Esophagus muscularis mucosa (tissue), 3 donors: ENCODE results near the gene PLEKHM2.

Experiments
- CTCF ChIP-seq, 3 experiments: fragments of 200-600 bp in 2 of 3; fragments of 450-650 bp in 1 of 3; sonication (generic) in 2 of 3; IDR thresholded peaks; one replicate each; pipeline ENCODE4 v1.5.1; 2017 to 2019; ENCODE audit warnings: antibody characterized with exemption in 3 of 3, mild to moderate bottlenecking in 2 of 3, moderate library complexity in 1 of 3
- POLR2A ChIP-seq: fragments of 450-650 bp; IDR thresholded peaks from one replicate; pipeline ENCODE4 v1.6.1; 2017; ENCODE audit warnings: antibody characterized with exemption, moderate library complexity, mild to moderate bottlenecking, low read depth
- POLR2AphosphoS5 ChIP-seq, 2 donors: sonication (generic); formaldehyde crosslinking; IDR thresholded peaks; one replicate each; pipeline ENCODE4 v1.6.1; 2017; ENCODE audit warnings: antibody characterized with exemption in 2 of 2

- TF ChIP-seq CTCF (IDR thresholded peaks at IDR 0.05) (no peak), POLR2A (no peak), POLR2AphosphoS5 (IDR thresholded peaks at IDR 0.05) (no peak)
These were observed 33.5 kb downstream of the PLEKHM2 start for GRCh38 chr1:15717418-15718125.
